Measurements from ENCODE around the gene HNRNPAB. TPM values are rescaled to one million over a fixed set of nuclear protein-coding genes. Genes with fewer than 3 reads are reported as not detected.

HNRNPAB gene
- total and polyA plus RNA-seq, 9 of the 15 experiments (the other 6 are each of a cell fraction or from before 2014, with no cell fraction given) = 34.6 to 425 (median 236) TPM

DNA sequence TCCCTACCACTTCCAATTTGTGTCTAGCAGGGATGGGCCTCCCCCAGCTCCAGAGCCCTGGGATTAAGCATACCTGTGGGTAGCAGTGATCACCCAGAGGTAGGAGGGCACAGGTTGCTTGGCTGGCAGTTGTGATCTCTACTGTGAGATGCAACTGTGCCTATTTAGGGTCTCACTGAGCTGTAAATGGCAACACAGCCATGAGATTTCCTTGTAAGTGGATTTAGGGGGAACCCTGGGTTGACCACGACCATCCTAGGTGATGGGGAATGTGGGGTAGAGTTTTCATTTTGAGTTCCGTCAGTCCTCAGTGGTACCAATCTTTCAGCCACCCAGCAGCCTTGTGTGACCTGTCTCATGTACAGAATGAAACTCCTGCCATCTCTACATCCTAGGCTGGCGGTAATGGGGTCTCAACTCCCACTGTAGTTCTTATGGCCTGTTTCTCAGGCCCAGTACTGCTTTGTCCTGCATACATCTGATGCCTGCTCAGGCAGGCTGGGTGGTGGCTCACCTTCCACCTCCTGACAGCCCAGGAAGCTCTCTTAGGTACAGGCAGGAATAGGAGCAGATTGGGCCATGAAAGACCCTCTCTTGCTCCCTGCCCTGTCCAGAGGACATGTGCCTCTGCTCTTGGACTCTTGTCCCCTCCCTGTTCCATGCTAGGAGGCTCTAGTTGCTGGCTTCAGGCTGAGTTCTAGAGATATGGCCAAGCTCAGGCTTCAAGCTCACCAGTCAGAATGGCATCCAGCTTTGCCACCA is 8.1 kb downstream of the HNRNPAB start (continued):
- TF ChIP-seq, protein P1, sequence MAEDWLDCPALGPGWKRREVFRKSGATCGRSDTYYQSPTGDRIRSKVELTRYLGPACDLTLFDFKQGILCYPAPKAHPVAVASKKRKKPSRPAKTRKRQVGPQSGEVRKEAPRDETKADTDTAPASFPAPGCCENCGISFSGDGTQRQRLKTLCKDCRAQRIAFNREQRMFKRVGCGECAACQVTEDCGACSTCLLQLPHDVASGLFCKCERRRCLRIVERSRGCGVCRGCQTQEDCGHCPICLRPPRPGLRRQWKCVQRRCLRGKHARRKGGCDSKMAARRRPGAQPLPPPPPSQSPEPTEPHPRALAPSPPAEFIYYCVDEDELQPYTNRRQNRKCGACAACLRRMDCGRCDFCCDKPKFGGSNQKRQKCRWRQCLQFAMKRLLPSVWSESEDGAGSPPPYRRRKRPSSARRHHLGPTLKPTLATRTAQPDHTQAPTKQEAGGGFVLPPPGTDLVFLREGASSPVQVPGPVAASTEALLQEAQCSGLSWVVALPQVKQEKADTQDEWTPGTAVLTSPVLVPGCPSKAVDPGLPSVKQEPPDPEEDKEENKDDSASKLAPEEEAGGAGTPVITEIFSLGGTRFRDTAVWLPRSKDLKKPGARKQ (CRISPR knock-in tag; IDR thresholded peaks at IDR 0.05) = no peak
- TF ChIP-seq POLR2B (IDR thresholded peaks at IDR 0.05; ENCODE audit: low read depth, partially characterized antibody) (peak; percentile 59), CBFA2T2 (conservative IDR thresholded peaks at IDR 0.05) (no peak), MED1 (CRISPR knock-in tag; IDR thresholded peaks at IDR 0.05; ENCODE audit: borderline replicate concordance) (no peak), TEAD1 (CRISPR knock-in tag; IDR thresholded peaks at IDR 0.05) (no peak), MYNN (IDR thresholded peaks at IDR 0.05) (peak; percentile 54; the same call in 1 of the 2 replicates), MYNN (CRISPR knock-in tag; IDR thresholded peaks at IDR 0.05) (no peak), KLF10 (CRISPR knock-in tag; IDR thresholded peaks at IDR 0.05) (no peak), ADNP (tag; IDR thresholded peaks at IDR 0.05) (no peak), TSHZ1 (CRISPR knock-in tag; IDR thresholded peaks at IDR 0.05) (no peak), GTF3C2 (IDR thresholded peaks at IDR 0.05; ENCODE audit: borderline replicate concordance, extremely low read depth, insufficient read length) (no peak), NCOA1 (IDR thresholded peaks at IDR 0.05; ENCODE audit: low read depth) (no peak)
- TF ChIP-seq, protein P2, sequence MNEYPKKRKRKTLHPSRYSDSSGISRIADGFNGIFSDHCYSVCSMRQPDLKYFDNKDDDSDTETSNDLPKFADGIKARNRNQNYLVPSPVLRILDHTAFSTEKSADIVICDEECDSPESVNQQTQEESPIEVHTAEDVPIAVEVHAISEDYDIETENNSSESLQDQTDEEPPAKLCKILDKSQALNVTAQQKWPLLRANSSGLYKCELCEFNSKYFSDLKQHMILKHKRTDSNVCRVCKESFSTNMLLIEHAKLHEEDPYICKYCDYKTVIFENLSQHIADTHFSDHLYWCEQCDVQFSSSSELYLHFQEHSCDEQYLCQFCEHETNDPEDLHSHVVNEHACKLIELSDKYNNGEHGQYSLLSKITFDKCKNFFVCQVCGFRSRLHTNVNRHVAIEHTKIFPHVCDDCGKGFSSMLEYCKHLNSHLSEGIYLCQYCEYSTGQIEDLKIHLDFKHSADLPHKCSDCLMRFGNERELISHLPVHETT (CRISPR knock-in tag; conservative IDR thresholded peaks at IDR 0.05 in 1 of 2, IDR thresholded peaks at IDR 0.05 in 1 of 2) = no peak

Data from K562 (cell line).